Activated naive CD4-positive, alpha-beta T cell (primary cell): ENCODE results near the gene OR4K17.
"Not testable (repeated sequence)": the region's sequence is repeated elsewhere in the genome, so short reads cannot be mapped to it uniquely, and the experiment has no call there.

Experiments
- DNase-seq, 4 experiments: peaks; one replicate each; lab custom pipeline; 2025; lab: John Stamatoyannopoulos, UW

The OR4K17 gene, protein sequence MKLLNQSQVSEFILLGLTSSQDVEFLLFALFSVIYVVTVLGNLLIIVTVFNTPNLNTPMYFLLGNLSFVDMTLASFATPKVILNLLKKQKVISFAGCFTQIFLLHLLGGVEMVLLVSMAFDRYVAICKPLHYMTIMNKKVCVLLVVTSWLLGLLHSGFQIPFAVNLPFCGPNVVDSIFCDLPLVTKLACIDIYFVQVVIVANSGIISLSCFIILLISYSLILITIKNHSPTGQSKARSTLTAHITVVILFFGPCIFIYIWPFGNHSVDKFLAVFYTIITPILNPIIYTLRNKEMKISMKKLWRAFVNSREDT

GRCh38 chr14:20110438-20110837 is at the start of gene OR4K17:
OR4K17 (plus strand) TSS chr14:20110739; CDS start chr14:20117500, 6,761 bp downstream.
- no peak for DNase-seq

DNA sequence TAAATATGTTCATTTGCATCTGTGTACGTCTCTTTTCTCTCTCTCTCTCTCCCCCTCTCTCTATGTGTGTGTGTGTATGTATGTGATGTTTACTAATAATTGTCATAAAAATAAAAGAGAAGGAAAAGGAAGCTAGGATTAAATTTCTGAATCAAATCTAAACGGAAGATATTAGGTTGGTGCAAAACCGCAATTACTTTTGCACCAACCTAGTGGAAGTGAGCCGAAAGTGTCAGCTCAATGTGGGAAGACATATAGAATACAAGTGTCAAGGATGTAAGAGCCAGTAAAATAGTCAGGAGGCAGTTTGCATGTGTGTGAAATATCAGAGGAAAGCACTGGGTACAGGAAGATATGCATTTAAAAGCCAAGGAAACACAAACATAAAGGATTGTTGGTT is 18.5 kb upstream of the OR4K17 start:
- DNase-seq, result no peak

- no peak for DNase-seq
These were observed 17.1 kb upstream of the OR4K17 start for GRCh38 chr14:20093442-20093841.

GRCh38 chr14:20098926-20099770 is 11.4 kb upstream of the OR4K17 start:
- DNase-seq, result not testable (repeated sequence)

DNA sequence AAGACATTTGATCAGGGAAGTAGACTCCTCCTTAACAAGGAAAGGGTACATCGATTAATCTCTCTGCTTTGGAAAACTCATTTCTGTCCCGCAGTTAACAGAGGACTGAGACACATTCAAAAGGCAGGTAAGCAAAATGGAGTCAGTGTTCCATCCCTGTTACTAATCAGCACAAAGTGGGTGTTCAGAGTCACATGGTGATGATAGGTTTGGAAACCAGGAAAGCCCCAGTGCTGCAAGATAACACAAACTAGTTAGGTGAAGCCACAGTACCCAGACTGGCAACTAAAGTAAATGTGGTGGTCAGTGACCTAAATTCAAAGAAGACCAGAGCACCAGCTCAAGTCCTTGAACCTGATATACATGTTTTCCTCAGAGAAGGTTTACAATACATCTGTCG is 1.8 kb downstream of the OR4K17 start:
- DNase-seq, result no peak

GRCh38 chr14:20116748-20117147 is 6.2 kb downstream of the OR4K17 start:
- DNase-seq, result no peak

- DNase-seq, result no peak
These were observed 8.3 kb downstream of the OR4K17 start for GRCh38 chr14:20118795-20119194.

GRCh38 chr14:20138520-20138919 is 28.0 kb downstream of the OR4K17 start, which contains the start of gene OR4N5:
OR4N5 (plus strand) TSS chr14:20138820; CDS start chr14:20143736, 4,916 bp downstream.
- no peak for DNase-seq

- no peak for DNase-seq
These were observed 33.4 kb downstream of the OR4K17 start for GRCh38 chr14:20143911-20144310.

GRCh38 chr14:20144820-20145219 is 34.3 kb downstream of the OR4K17 start:
- no peak for DNase-seq

- DNase-seq, result no peak
These were observed 53.9 kb downstream of the OR4K17 start for GRCh38 chr14:20164462-20164861.

GRCh38 chr14:20167091-20167490 is 56.6 kb downstream of the OR4K17 start:
- DNase-seq, result no peak

GRCh38 chr14:20169852-20170251 is 59.3 kb downstream of the OR4K17 start:
- DNase-seq, result not testable (repeated sequence)
